ENCODE results near the gene TLE4. TPM values are rescaled to one million over a fixed set of nuclear protein-coding genes. Genes with fewer than 3 reads are reported as not detected.

TLE4 gene
- total RNA-seq, 2 experiments from 2014 or later: 62.4 to 68.8 TPM

GRCh38 chr9:79575547-79575946 is 3.8 kb downstream of the TLE4 start:
- H3K9me3 Mint-ChIP-seq: no peaks in the 10 kb centered on the region
- H3K27ac Mint-ChIP-seq: no peak overlapping the region
- H3K36me3 Mint-ChIP-seq: peaks cover 35% of the 10 kb centered on the region
- ATAC-seq (ENCODE audit: low read depth) (no peak), DNase-seq (no peak)
- POLR2A ChIA-PET: no interaction called here
- no peaks in the 10 kb centered on the region for H3K27me3 Mint-ChIP-seq
- peak overlapping the region; percentile 34 for H3K4me3 Mint-ChIP-seq
- H3K4me1 Mint-ChIP-seq: peaks cover 43% of the 10 kb centered on the region

GRCh38 chr9:79577969-79578723 is 6.4 kb downstream of the TLE4 start:
- Mint-ChIP-seq H3K4me3 (no peak overlapping the region), H3K9me3 (no peaks in the 10 kb centered on the region), H3K4me1 (peaks cover 62% of the 10 kb centered on the region), H3K36me3 (peaks cover 44% of the 10 kb centered on the region), H3K27ac (no peak overlapping the region), H3K27me3 (no peaks in the 10 kb centered on the region)
- ATAC-seq (ENCODE audit: low read depth): no peak
- no peak for DNase-seq
- POLR2A ChIA-PET: no interaction called here

DNA sequence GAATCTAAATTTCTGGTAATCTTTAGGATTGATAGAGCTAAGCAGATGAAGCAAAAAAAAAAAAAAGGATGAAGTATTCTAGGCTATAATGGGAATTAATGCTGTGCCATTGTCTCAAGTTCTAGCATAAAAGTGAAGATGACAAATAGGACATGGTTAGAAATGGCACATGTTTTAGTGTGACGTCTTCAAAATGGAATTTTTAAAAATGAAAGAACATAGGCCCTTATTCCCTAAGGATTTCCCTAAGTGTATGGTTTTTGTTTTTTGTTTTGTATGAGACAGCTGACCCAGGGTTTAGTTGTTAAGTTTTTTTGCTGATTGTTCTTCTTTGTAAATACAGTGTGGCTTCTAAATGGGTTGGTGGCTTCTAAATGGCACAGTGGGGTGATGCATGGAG is 7.1 kb downstream of the TLE4 start:
- peaks cover 68% of the 10 kb centered on the region for H3K4me1 Mint-ChIP-seq
- H3K4me3 Mint-ChIP-seq: no peak overlapping the region
- no peak overlapping the region for H3K27ac Mint-ChIP-seq
- peaks cover 46% of the 10 kb centered on the region for H3K36me3 Mint-ChIP-seq
- DNase-seq (no peak), ATAC-seq (ENCODE audit: low read depth) (no peak)
- no peaks in the 10 kb centered on the region for H3K9me3 Mint-ChIP-seq
- no peaks in the 10 kb centered on the region for H3K27me3 Mint-ChIP-seq
- POLR2A ChIA-PET: interaction anchor here (1.0 kb wide), 1 partner anchor 9 kb away, joined by 3 read pairs; no protein-coding TSS in a partner anchor

- POLR2A ChIA-PET: interaction anchor here (1.0 kb wide), 1 partner anchor 9 kb away, joined by 3 read pairs; no protein-coding TSS in a partner anchor
- Mint-ChIP-seq H3K9me3 (no peaks in the 10 kb centered on the region), H3K36me3 (peaks cover 49% of the 10 kb centered on the region), H3K27ac (no peak overlapping the region), H3K4me1 (peaks cover 69% of the 10 kb centered on the region), H3K27me3 (no peaks in the 10 kb centered on the region), H3K4me3 (no peak overlapping the region)
- DNase-seq (no peak), ATAC-seq (ENCODE audit: low read depth) (no peak)
Observed at GRCh38 chr9:79579624-79580023, 7.9 kb downstream of the TLE4 start.

DNA sequence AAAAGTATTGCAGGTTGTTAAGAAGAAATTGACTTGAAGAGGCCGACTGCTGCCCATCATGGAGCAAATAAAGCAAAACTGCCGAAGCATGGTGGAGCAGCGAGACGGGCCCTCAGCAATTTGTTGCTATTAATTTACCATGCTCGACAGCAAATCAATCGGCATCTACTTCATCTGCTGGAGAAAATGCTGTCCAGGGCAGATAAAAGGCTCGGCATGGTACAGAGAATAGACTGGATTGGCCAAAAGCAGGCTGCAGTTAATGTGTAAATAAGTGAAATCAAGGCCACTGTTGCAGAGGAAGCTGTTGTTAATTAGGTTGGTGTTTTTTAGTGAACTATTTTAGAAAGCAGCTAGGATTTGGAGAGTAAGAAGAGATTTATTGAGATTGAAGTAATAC is 8.3 kb downstream of the TLE4 start:
- POLR2A ChIA-PET: interaction anchor here (1.0 to 5.5 kb wide), 2 partner anchors 9 to 10 kb away, joined by 3 to 45 read pairs; partner anchors contain the start of gene TLE4
- no peak for DNase-seq
- no peak for ATAC-seq (ENCODE audit: low read depth)
- Mint-ChIP-seq H3K4me3 (no peak overlapping the region), H3K27ac (no peak overlapping the region), H3K4me1 (peaks cover 66% of the 10 kb centered on the region), H3K9me3 (no peaks in the 10 kb centered on the region), H3K27me3 (no peaks in the 10 kb centered on the region), H3K36me3 (peaks cover 47% of the 10 kb centered on the region)

- Mint-ChIP-seq H3K36me3 (peaks cover 46% of the 10 kb centered on the region), H3K4me3 (peak overlapping the region; percentile 47), H3K27me3 (no peaks in the 10 kb centered on the region), H3K9me3 (no peaks in the 10 kb centered on the region), H3K4me1 (peaks cover 61% of the 10 kb centered on the region), H3K27ac (no peak overlapping the region)
- POLR2A ChIA-PET: interaction anchor here (5.5 kb wide), 1 partner anchor 10 kb away, joined by 45 read pairs; the partner anchor contains the start of gene TLE4
- ATAC-seq (ENCODE audit: low read depth): no peak
- DNase-seq: no peak
Observed at GRCh38 chr9:79581388-79581787, 9.6 kb downstream of the TLE4 start.

DNA sequence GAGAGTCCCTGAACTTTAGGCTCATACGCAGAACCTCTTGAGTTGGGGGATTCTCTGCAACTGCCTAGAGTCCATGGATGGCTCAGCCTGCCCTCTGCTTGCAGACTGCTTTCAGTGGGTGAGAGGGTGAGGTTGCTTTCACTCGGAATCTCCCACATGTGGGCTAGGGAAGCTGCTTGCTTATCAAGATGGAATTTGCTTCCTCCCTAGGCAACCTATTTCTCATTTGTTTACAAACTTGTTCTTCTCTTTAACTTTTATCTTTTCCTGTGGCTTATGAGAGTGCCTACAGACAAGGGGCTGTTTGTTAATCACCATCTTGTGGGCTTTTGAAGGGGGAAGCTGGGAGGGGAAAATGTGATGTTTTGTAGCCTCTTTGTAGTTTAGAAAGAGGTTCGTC is 10.0 kb downstream of the TLE4 start:
- H3K9me3 Mint-ChIP-seq: no peaks in the 10 kb centered on the region
- H3K27me3 Mint-ChIP-seq: no peaks in the 10 kb centered on the region
- H3K36me3 Mint-ChIP-seq: peaks cover 42% of the 10 kb centered on the region
- no peak for DNase-seq
- peak; percentile 50 for ATAC-seq (ENCODE audit: low read depth)
- peaks cover 58% of the 10 kb centered on the region for H3K4me1 Mint-ChIP-seq
- POLR2A ChIA-PET: interaction anchor here (5.5 kb wide), 1 partner anchor 10 kb away, joined by 45 read pairs; the partner anchor contains the start of gene TLE4
- H3K27ac Mint-ChIP-seq: peak overlapping the region; percentile 4
- peak overlapping the region; percentile 47 for H3K4me3 Mint-ChIP-seq

GRCh38 chr9:79583952-79584654 is 12.3 kb downstream of the TLE4 start:
- DNase-seq: no peak
- peak; percentile 84 for ATAC-seq (ENCODE audit: low read depth)
- Mint-ChIP-seq H3K4me3 (peak overlapping the region; percentile 49), H3K27me3 (no peaks in the 10 kb centered on the region), H3K4me1 (peaks cover 46% of the 10 kb centered on the region), H3K27ac (peak overlapping the region; percentile 31), H3K9me3 (no peaks in the 10 kb centered on the region), H3K36me3 (peaks cover 46% of the 10 kb centered on the region)
- POLR2A ChIA-PET: interaction anchor here (5.5 kb wide), 1 partner anchor 13 kb away, joined by 45 read pairs; the partner anchor contains the start of gene TLE4

- POLR2A ChIA-PET: interaction anchor here (5.5 kb wide), 1 partner anchor 13 kb away, joined by 45 read pairs; the partner anchor contains the start of gene TLE4
- H3K9me3 Mint-ChIP-seq: no peaks in the 10 kb centered on the region
- ATAC-seq (ENCODE audit: low read depth) (no peak), DNase-seq (no peak)
- H3K4me3 Mint-ChIP-seq: no peak overlapping the region
- peaks cover 49% of the 10 kb centered on the region for H3K36me3 Mint-ChIP-seq
- H3K27me3 Mint-ChIP-seq: no peaks in the 10 kb centered on the region
- no peak overlapping the region for H3K27ac Mint-ChIP-seq
- peaks cover 45% of the 10 kb centered on the region for H3K4me1 Mint-ChIP-seq
Observed at GRCh38 chr9:79584655-79584982, 12.9 kb downstream of the TLE4 start.

- DNase-seq (no peak), ATAC-seq (ENCODE audit: low read depth) (no peak)
- Mint-ChIP-seq H3K27me3 (peaks cover 7% of the 10 kb centered on the region), H3K4me3 (no peak overlapping the region), H3K4me1 (peaks cover 42% of the 10 kb centered on the region), H3K9me3 (no peaks in the 10 kb centered on the region), H3K27ac (no peak overlapping the region), H3K36me3 (peaks cover 57% of the 10 kb centered on the region)
- POLR2A ChIA-PET: no interaction called here
Observed at GRCh38 chr9:79588488-79589223, 16.9 kb downstream of the TLE4 start.

- H3K27ac Mint-ChIP-seq: peak overlapping the region; percentile 26
- ATAC-seq (ENCODE audit: low read depth) (no peak), DNase-seq (no peak)
- peaks cover 7% of the 10 kb centered on the region for H3K27me3 Mint-ChIP-seq
- peaks cover 45% of the 10 kb centered on the region for H3K4me1 Mint-ChIP-seq
- H3K9me3 Mint-ChIP-seq: no peaks in the 10 kb centered on the region
- POLR2A ChIA-PET: no interaction called here
- no peak overlapping the region for H3K4me3 Mint-ChIP-seq
- peaks cover 55% of the 10 kb centered on the region for H3K36me3 Mint-ChIP-seq
Observed at GRCh38 chr9:79591458-79591857, 19.7 kb downstream of the TLE4 start.

- H3K4me3 Mint-ChIP-seq: peak overlapping the region; percentile 65
- no peak overlapping the region for H3K27ac Mint-ChIP-seq
- peaks cover 47% of the 10 kb centered on the region for H3K4me1 Mint-ChIP-seq
- H3K27me3 Mint-ChIP-seq: peaks cover 7% of the 10 kb centered on the region
- ATAC-seq (ENCODE audit: low read depth) (peak; percentile 70), DNase-seq (no peak)
- H3K36me3 Mint-ChIP-seq: peaks cover 62% of the 10 kb centered on the region
- POLR2A ChIA-PET: interaction anchor here (0.8 to 1.4 kb wide), 2 partner anchors 10 to 21 kb away, joined by 5 read pairs; partner anchors contain the start of gene TLE4
- H3K9me3 Mint-ChIP-seq: no peaks in the 10 kb centered on the region
Observed at GRCh38 chr9:79592726-79593493, 21.1 kb downstream of the TLE4 start.

All from activated naive CD8-positive, alpha-beta T cell treated with anti-CD3 and anti-CD28 coated beads, Interleukin-2, amount 10 ng/mL, durations not matched to agents 7 days and 5 days (primary cell).